Measurements from ENCODE around the gene UBE2N.

Gene UBE2N

DNA sequence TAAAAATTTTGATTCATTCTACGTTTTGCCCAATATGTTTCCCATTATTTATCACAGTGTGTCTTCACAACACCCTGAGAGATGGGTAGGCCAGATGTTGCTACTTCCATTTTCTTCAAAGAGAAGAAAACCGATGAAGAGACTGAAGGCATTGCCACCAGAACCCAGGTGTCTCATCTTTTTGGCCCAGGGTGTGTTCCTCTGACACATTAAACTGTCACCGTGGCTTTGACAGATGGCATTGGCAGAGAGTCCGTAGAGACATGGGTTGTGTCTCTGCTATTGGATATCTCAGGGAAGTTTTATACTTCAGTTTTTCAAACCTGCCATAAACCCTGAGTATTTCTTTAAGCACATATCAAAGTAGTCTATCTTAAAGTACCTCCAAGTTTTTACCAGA, 75.3 kb downstream of the UBE2N start:
- H3K79me2 ChIP-seq (ENCODE audit: low read length) = no peaks in the 10 kb centered on the region
- no peaks in the 10 kb centered on the region for H3K27me3 ChIP-seq (replicated peaks; ENCODE audit: insufficient read depth, low read length)
- no peaks in the 10 kb centered on the region for H3F3A ChIP-seq (ENCODE audit: insufficient read depth, low read length)
- H3K27ac ChIP-seq (ENCODE audit: low read length) = no peak overlapping the region
- H4K20me1 ChIP-seq (ENCODE audit: insufficient read depth, low read length) = no peaks in the 10 kb centered on the region
- H2AFZ ChIP-seq (ENCODE audit: low read length) = no peak overlapping the region
- TF ChIP-seq, protein P1, sequence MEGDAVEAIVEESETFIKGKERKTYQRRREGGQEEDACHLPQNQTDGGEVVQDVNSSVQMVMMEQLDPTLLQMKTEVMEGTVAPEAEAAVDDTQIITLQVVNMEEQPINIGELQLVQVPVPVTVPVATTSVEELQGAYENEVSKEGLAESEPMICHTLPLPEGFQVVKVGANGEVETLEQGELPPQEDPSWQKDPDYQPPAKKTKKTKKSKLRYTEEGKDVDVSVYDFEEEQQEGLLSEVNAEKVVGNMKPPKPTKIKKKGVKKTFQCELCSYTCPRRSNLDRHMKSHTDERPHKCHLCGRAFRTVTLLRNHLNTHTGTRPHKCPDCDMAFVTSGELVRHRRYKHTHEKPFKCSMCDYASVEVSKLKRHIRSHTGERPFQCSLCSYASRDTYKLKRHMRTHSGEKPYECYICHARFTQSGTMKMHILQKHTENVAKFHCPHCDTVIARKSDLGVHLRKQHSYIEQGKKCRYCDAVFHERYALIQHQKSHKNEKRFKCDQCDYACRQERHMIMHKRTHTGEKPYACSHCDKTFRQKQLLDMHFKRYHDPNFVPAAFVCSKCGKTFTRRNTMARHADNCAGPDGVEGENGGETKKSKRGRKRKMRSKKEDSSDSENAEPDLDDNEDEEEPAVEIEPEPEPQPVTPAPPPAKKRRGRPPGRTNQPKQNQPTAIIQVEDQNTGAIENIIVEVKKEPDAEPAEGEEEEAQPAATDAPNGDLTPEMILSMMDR (IDR thresholded peaks at IDR 0.05; ENCODE audit: low read length) = no peak
- TF ChIP-seq EZH2phosphoT487 (IDR thresholded peaks at IDR 0.05; ENCODE audit: low read length) (no peak), EZH2 (optimal IDR thresholded peaks at IDR 0.05; ENCODE audit: low read depth, low read length) (no peak)
- no peak for DNase-seq
- no peak overlapping the region for H3K4me2 ChIP-seq (ENCODE audit: low read depth, low read length)
- H3K4me1 ChIP-seq (ENCODE audit: low read length) = peaks cover 3% of the 10 kb centered on the region; the same call in 1 of the 2 replicates
- no peak overlapping the region for H3K9ac ChIP-seq (ENCODE audit: low read length)
- H3K36me3 ChIP-seq (replicated peaks; ENCODE audit: insufficient read depth, low read length) = no peaks in the 10 kb centered on the region
- H3K9me2 ChIP-seq (replicated peaks; ENCODE audit: insufficient read depth, low read length) = no peaks in the 10 kb centered on the region
- no peaks in the 10 kb centered on the region for H3K9me3 ChIP-seq (replicated peaks; ENCODE audit: insufficient read depth, low read length)
- no peak overlapping the region for H3K4me3 ChIP-seq (ENCODE audit: low read length)

- TF ChIP-seq, protein P1 (IDR thresholded peaks at IDR 0.05; ENCODE audit: low read length) = no peak
- TF ChIP-seq EZH2phosphoT487 (IDR thresholded peaks at IDR 0.05; ENCODE audit: low read length) (no peak), EZH2 (optimal IDR thresholded peaks at IDR 0.05; ENCODE audit: low read depth, low read length) (no peak)
- H2AFZ ChIP-seq (ENCODE audit: low read length) = no peak overlapping the region
- no peak overlapping the region for H3K9ac ChIP-seq (ENCODE audit: low read length)
- H3K27me3 ChIP-seq (replicated peaks; ENCODE audit: insufficient read depth, low read length) = no peaks in the 10 kb centered on the region
- H3K27ac ChIP-seq (ENCODE audit: low read length) = no peak overlapping the region
- H3K9me3 ChIP-seq (replicated peaks; ENCODE audit: insufficient read depth, low read length) = no peaks in the 10 kb centered on the region
- no peaks in the 10 kb centered on the region for H4K20me1 ChIP-seq (ENCODE audit: insufficient read depth, low read length)
- no peaks in the 10 kb centered on the region for H3K36me3 ChIP-seq (replicated peaks; ENCODE audit: insufficient read depth, low read length)
- H3K9me2 ChIP-seq (replicated peaks; ENCODE audit: insufficient read depth, low read length) = no peaks in the 10 kb centered on the region
- peaks cover 3% of the 10 kb centered on the region; the same call in 1 of the 2 replicates for H3K4me1 ChIP-seq (ENCODE audit: low read length)
- no peaks in the 10 kb centered on the region for H3K79me2 ChIP-seq (ENCODE audit: low read length)
- no peaks in the 10 kb centered on the region for H3F3A ChIP-seq (ENCODE audit: insufficient read depth, low read length)
- DNase-seq = no peak
- H3K4me3 ChIP-seq (ENCODE audit: low read length) = no peak overlapping the region
- H3K4me2 ChIP-seq (ENCODE audit: low read depth, low read length) = no peak overlapping the region
Measured at GRCh38 chr12:93365616-93366405, 75.9 kb downstream of the UBE2N start.

DNA sequence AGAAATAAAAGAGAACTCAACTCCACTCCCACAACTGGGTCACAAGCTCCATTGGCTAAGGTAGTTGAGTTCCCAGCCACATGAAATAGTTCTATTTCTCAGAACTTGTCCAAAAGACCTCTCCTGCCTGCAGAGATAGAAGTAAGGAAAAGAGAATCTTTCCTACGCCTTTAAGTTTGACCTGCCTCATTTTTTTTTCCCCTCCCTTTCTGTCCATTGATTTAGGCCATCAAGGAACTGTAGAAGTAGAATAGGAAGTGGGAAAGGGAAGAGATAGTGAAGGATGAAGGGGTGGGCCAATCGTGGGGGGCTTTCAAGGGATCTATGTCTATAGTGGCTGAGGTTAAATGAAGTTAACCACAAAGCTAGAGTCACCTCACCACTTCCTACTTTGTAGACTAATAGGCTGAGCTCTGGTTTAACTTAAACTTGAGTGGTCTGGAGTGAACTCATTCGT, 77.9 kb downstream of the UBE2N start:
- Histone ChIP-seq H3K9ac (ENCODE audit: low read length) (no peak overlapping the region), H3K4me2 (ENCODE audit: low read depth, low read length) (no peak overlapping the region), H2AFZ (ENCODE audit: low read length) (no peak overlapping the region), H3K36me3 (replicated peaks; ENCODE audit: insufficient read depth, low read length) (no peaks in the 10 kb centered on the region), H4K20me1 (ENCODE audit: insufficient read depth, low read length) (no peaks in the 10 kb centered on the region), H3K4me3 (ENCODE audit: low read length) (no peak overlapping the region), H3K27ac (ENCODE audit: low read length) (no peak overlapping the region), H3F3A (ENCODE audit: insufficient read depth, low read length) (no peaks in the 10 kb centered on the region), H3K79me2 (ENCODE audit: low read length) (no peaks in the 10 kb centered on the region), H3K9me3 (replicated peaks; ENCODE audit: insufficient read depth, low read length) (no peaks in the 10 kb centered on the region), H3K27me3 (replicated peaks; ENCODE audit: insufficient read depth, low read length) (no peaks in the 10 kb centered on the region), H3K9me2 (replicated peaks; ENCODE audit: insufficient read depth, low read length) (no peaks in the 10 kb centered on the region), H3K4me1 (ENCODE audit: low read length) (peaks cover 9% of the 10 kb centered on the region; the same call in 1 of the 2 replicates)
- TF ChIP-seq EZH2phosphoT487 (IDR thresholded peaks at IDR 0.05; ENCODE audit: low read length) (no peak), EZH2 (optimal IDR thresholded peaks at IDR 0.05; ENCODE audit: low read depth, low read length) (no peak)
- TF ChIP-seq, protein P1 (IDR thresholded peaks at IDR 0.05; ENCODE audit: low read length) = no peak
- DNase-seq = no peak
